Hematopoietic multipotent progenitor cell treated with erythropoietin and hydrocortisone succinate and interleukin-3 and kit ligand, for 17 days (in vitro differentiated cells): Measurements from ENCODE around the gene PPP2R3A.
"Not testable (repeated sequence)": the region's sequence is repeated elsewhere in the genome, so short reads cannot be mapped to it uniquely, and the experiment has no call there.

Experiments
- DNase-seq: peaks from one replicate; pipeline ENCODE4 v3.0.0-alpha.2; 2015; ENCODE audit warnings: low spot score

The PPP2R3A gene

GRCh38 chr3:136106101-136106500, 140.6 kb downstream of the PPP2R3A start:
- no peak for DNase-seq

GRCh38 chr3:136109499-136109898, 144.0 kb downstream of the PPP2R3A start:
- no peak for DNase-seq

GRCh38 chr3:136110481-136110880, 145.0 kb downstream of the PPP2R3A start:
- DNase-seq = no peak

- DNase-seq = no peak
Observed at GRCh38 chr3:136114421-136114820, 148.9 kb downstream of the PPP2R3A start.

GRCh38 chr3:136119332-136119731, 153.8 kb downstream of the PPP2R3A start:
- DNase-seq = not testable (repeated sequence)

- DNase-seq = not testable (repeated sequence)
Observed at GRCh38 chr3:136119783-136120182, 154.3 kb downstream of the PPP2R3A start.

GRCh38 chr3:136120373-136121348, 155.1 kb downstream of the PPP2R3A start:
- no peak for DNase-seq

GRCh38 chr3:136122006-136122405, 156.5 kb downstream of the PPP2R3A start:
- DNase-seq = no peak

GRCh38 chr3:136131647-136132046, 166.1 kb downstream of the PPP2R3A start:
- DNase-seq = not testable (repeated sequence)

- no peak for DNase-seq
Observed at GRCh38 chr3:136134091-136134490, 168.6 kb downstream of the PPP2R3A start.

- peak; percentile 37 for DNase-seq
Observed at GRCh38 chr3:136135039-136135802, 169.7 kb downstream of the PPP2R3A start.

GRCh38 chr3:136136454-136136853, 170.9 kb downstream of the PPP2R3A start:
- no peak for DNase-seq

- no peak for DNase-seq
Observed at GRCh38 chr3:136141291-136141785, 175.8 kb downstream of the PPP2R3A start.

GRCh38 chr3:136141891-136142290, 176.4 kb downstream of the PPP2R3A start:
- DNase-seq = no peak

- DNase-seq = no peak
Observed at GRCh38 chr3:136142592-136142991, 177.1 kb downstream of the PPP2R3A start.

GRCh38 chr3:136144397-136144796, 178.9 kb downstream of the PPP2R3A start:
- DNase-seq = not testable (repeated sequence)

GRCh38 chr3:136146981-136147729, 181.6 kb downstream of the PPP2R3A start:
- no peak for DNase-seq

GRCh38 chr3:136149667-136150066, 184.1 kb downstream of the PPP2R3A start:
- no peak for DNase-seq

GRCh38 chr3:136151219-136151618, 185.7 kb downstream of the PPP2R3A start:
- DNase-seq = no peak

GRCh38 chr3:136152176-136152843, 186.8 kb downstream of the PPP2R3A start:
- DNase-seq = no peak

- no peak for DNase-seq
Observed at GRCh38 chr3:136152963-136153362, 187.4 kb downstream of the PPP2R3A start.
